Loucy (cell line): ENCODE results near the gene PRRX1.

Experiments used
- H2AFZ ChIP-seq: fragments of 200-600 bp; sonication (generic); 2 replicates; pipeline ENCODE4 v1.6.0; 2016; ENCODE audit warnings: antibody characterized with exemption, mild to moderate bottlenecking, low read length, moderate library complexity
- H3F3A ChIP-seq: fragments of 200-600 bp; 2 replicates; pipeline ENCODE4 v1.6.0; 2016; ENCODE audit warnings: antibody characterized with exemption, low read depth, mild to moderate bottlenecking
- H3K27me3 ChIP-seq: fragments of 200-600 bp; sonication (generic); 2 replicates; pipeline ENCODE4 v1.6.1; 2014; ENCODE audit warnings: low read length, mild to moderate bottlenecking; ENCODE audit not compliant: insufficient read depth, poor library complexity, severe bottlenecking
- H3K36me3 ChIP-seq: fragments of 200-600 bp; sonication (generic); 2 replicates; pipeline ENCODE4 v1.6.1; 2016; ENCODE audit warnings: low read length; ENCODE audit not compliant: insufficient read depth
- H3K4me1 ChIP-seq: fragments of 200-600 bp; sonication (generic); 2 replicates; pipeline ENCODE4 v1.5.1; 2014; ENCODE audit warnings: low read length, mild to moderate bottlenecking; ENCODE audit not compliant: insufficient read depth, poor library complexity, severe bottlenecking
- H3K4me2 ChIP-seq: fragments of 200-600 bp; sonication (generic); 2 replicates; pipeline ENCODE4 v1.6.0; 2014; ENCODE audit warnings: antibody characterized with exemption, low read length, low read depth, mild to moderate bottlenecking; ENCODE audit not compliant: poor library complexity, severe bottlenecking
- H3K4me3 ChIP-seq: fragments of 200-600 bp; sonication (generic); 2 replicates; pipeline ENCODE4 v1.5.1; 2014; ENCODE audit warnings: low read length, mild to moderate bottlenecking, mixed read lengths; ENCODE audit not compliant: poor library complexity, severe bottlenecking
- H3K79me2 ChIP-seq: fragments of 200-600 bp; sonication (generic); 2 replicates; pipeline ENCODE4 v1.6.1; 2014; ENCODE audit warnings: low read length; ENCODE audit not compliant: insufficient read depth
- H3K9ac ChIP-seq: fragments of 200-600 bp; sonication (generic); 2 replicates; pipeline ENCODE4 v1.6.0; 2014; ENCODE audit warnings: mild to moderate bottlenecking, low read depth, low read length, moderate library complexity; ENCODE audit not compliant: poor library complexity, severe bottlenecking
- H3K9me2 ChIP-seq: fragments of 200-600 bp; sonication (generic); replicated peaks from 2 replicates; pipeline ENCODE4 v1.6.1; 2016; ENCODE audit warnings: low read depth, low read length, mixed read lengths
- H3K9me3 ChIP-seq: fragments of 200-600 bp; sonication (generic); 2 replicates; pipeline ENCODE4 v1.6.1; 2014; ENCODE audit warnings: mild to moderate bottlenecking, antibody characterized with exemption, low read length, low read depth; ENCODE audit not compliant: insufficient read depth
- H4K20me1 ChIP-seq: fragments of 200-600 bp; sonication (generic); 2 replicates; pipeline ENCODE4 v1.6.0; 2014; ENCODE audit warnings: antibody characterized with exemption, low read length, mild to moderate bottlenecking; ENCODE audit not compliant: insufficient read depth, poor library complexity, severe bottlenecking
- CTCF ChIP-seq: fragments of 200-600 bp; sonication (generic); conservative IDR thresholded peaks from 2 replicates; pipeline ENCODE4 v1.5.1; 2014; ENCODE audit warnings: mild to moderate bottlenecking, antibody characterized with exemption, low read length
- EZH2phosphoT487 ChIP-seq: fragments of 200-600 bp; IDR thresholded peaks from 2 replicates; pipeline ENCODE4 v1.6.1; 2018; ENCODE audit warnings: antibody characterized with exemption, mild to moderate bottlenecking, moderate library complexity, borderline replicate concordance

Gene PRRX1

GRCh38 chr1:170703591-170703990 is 39.7 kb downstream of the PRRX1 start:
- no peaks in the 10 kb centered on the region for H3K9me2 ChIP-seq
- no peaks in the 10 kb centered on the region for H3K79me2 ChIP-seq
- H3K27me3 ChIP-seq, result no peaks in the 10 kb centered on the region
- H3K36me3 ChIP-seq, result no peaks in the 10 kb centered on the region
- H3F3A ChIP-seq, result no peaks in the 10 kb centered on the region
- no peaks in the 10 kb centered on the region for H4K20me1 ChIP-seq
- H3K9ac ChIP-seq, result no peak overlapping the region
- H3K4me2 ChIP-seq, result no peak overlapping the region
- peaks cover 13% of the 10 kb centered on the region for H3K4me1 ChIP-seq
- TF ChIP-seq CTCF, result no peak
- no peak for TF ChIP-seq EZH2phosphoT487
- no peak overlapping the region for H2AFZ ChIP-seq
- no peaks in the 10 kb centered on the region for H3K9me3 ChIP-seq
- no peak overlapping the region for H3K4me3 ChIP-seq

- H4K20me1 ChIP-seq, result no peaks in the 10 kb centered on the region
- no peaks in the 10 kb centered on the region for H3K36me3 ChIP-seq
- H3F3A ChIP-seq, result no peaks in the 10 kb centered on the region
- no peaks in the 10 kb centered on the region for H3K9me3 ChIP-seq
- H3K9me2 ChIP-seq, result no peaks in the 10 kb centered on the region
- H3K9ac ChIP-seq, result no peak overlapping the region
- no peak overlapping the region for H2AFZ ChIP-seq
- no peak overlapping the region for H3K4me2 ChIP-seq
- H3K27me3 ChIP-seq, result no peaks in the 10 kb centered on the region
- H3K4me1 ChIP-seq, result peaks cover 9% of the 10 kb centered on the region
- H3K79me2 ChIP-seq, result no peaks in the 10 kb centered on the region
- H3K4me3 ChIP-seq, result no peak overlapping the region
- TF ChIP-seq EZH2phosphoT487 (no peak), CTCF (no peak)
Measured at GRCh38 chr1:170704256-170704655, 40.3 kb downstream of the PRRX1 start.

- peaks cover 21% of the 10 kb centered on the region for H3K4me1 ChIP-seq
- H2AFZ ChIP-seq, result no peak overlapping the region
- H4K20me1 ChIP-seq, result no peaks in the 10 kb centered on the region
- H3K9me3 ChIP-seq, result no peaks in the 10 kb centered on the region
- H3K36me3 ChIP-seq, result no peaks in the 10 kb centered on the region
- no peaks in the 10 kb centered on the region for H3K27me3 ChIP-seq
- H3F3A ChIP-seq, result no peaks in the 10 kb centered on the region
- no peaks in the 10 kb centered on the region for H3K79me2 ChIP-seq
- H3K4me3 ChIP-seq, result no peak overlapping the region
- TF ChIP-seq EZH2phosphoT487 (no peak), CTCF (no peak)
- no peaks in the 10 kb centered on the region for H3K9me2 ChIP-seq
- H3K4me2 ChIP-seq, result no peak overlapping the region
- H3K9ac ChIP-seq, result no peak overlapping the region
Measured at GRCh38 chr1:170705981-170706380, 42.0 kb downstream of the PRRX1 start.
